PC-3 (cell line): Measurements from ENCODE around the gene COL9A3. TPM values are rescaled to one million over a fixed set of nuclear protein-coding genes. Genes with fewer than 3 reads are reported as not detected.

Experiments
- ATAC-seq: fragments of 200-7000 bp; cut with Tn5 transposase; 2 replicates; pipeline ENCODE4 v1.9.1; 2020; ENCODE audit warnings: mild to moderate bottlenecking, moderate library complexity
- BruUV-seq: library from RNA; stranded (reverse); fragments of 400-500 nt; replicated peaks from 2 replicates; lab custom pipeline; 2021; lab: Mats Ljungman, UMichigan
- CTCF ChIA-PET: fragments of 300-600 bp; sonication (Branson Sonifier 250); formaldehyde crosslinking; loops from one replicate; lab custom pipeline; 2022; ENCODE audit warnings: antibody characterized with exemption; lab: Charles Lee
- POLR2A ChIA-PET: fragments of 300-600 bp; sonication (Branson Sonifier 250); formaldehyde crosslinking; loops from one replicate; lab custom pipeline; 2022; ENCODE audit warnings: antibody characterized with exemption; ENCODE audit not compliant: unreplicated experiment; lab: Charles Lee
- DNase-seq: peaks from one replicate; pipeline ENCODE4 v3.0.0-alpha.2; 2015
- H2AFZ ChIP-seq: fragments of 300-600 bp; sonication (generic); 2 replicates; pipeline ENCODE4 v1.6.0; 2016; ENCODE audit warnings: antibody characterized with exemption, low read length
- H3F3A ChIP-seq: fragments of 300-600 bp; sonication (generic); one replicate; pipeline ENCODE4 v1.6.0; 2017; ENCODE audit warnings: antibody characterized with exemption, low read length, control low read depth, mild to moderate bottlenecking; ENCODE audit not compliant: unreplicated experiment
- H3K27ac ChIP-seq: fragments of 300-600 bp; sonication (generic); 2 replicates; pipeline ENCODE4 v1.5.1; 2016; ENCODE audit warnings: mild to moderate bottlenecking, low read length
- H3K27me3 ChIP-seq: fragments of 300-600 bp; sonication (generic); 2 replicates; pipeline ENCODE4 v1.6.1; 2016; ENCODE audit warnings: low read length, mixed read lengths
- H3K36me3 ChIP-seq: fragments of 300-600 bp; sonication (generic); 2 replicates; pipeline ENCODE4 v1.6.1; 2016; ENCODE audit warnings: low read depth, mixed run types, low read length, mixed read lengths
- H3K4me1 ChIP-seq: fragments of 300-600 bp; sonication (generic); 2 replicates; pipeline ENCODE4 v1.5.1; 2016; ENCODE audit warnings: low read length; ENCODE audit not compliant: insufficient read depth
- H3K4me2 ChIP-seq: fragments of 300-600 bp; sonication (generic); 2 replicates; pipeline ENCODE4 v1.6.0; 2016; ENCODE audit warnings: low read length
- H3K4me3 ChIP-seq: fragments of 300-600 bp; sonication (generic); 2 replicates; pipeline ENCODE4 v1.5.1; 2016; ENCODE audit warnings: mild to moderate bottlenecking, low read length, mixed read lengths
- H3K79me2 ChIP-seq: fragments of 300-600 bp; sonication (generic); 2 replicates; pipeline ENCODE4 v1.6.1; 2017; ENCODE audit warnings: low read length, mixed read lengths
- H3K9ac ChIP-seq: fragments of 300-600 bp; sonication (generic); 2 replicates; pipeline ENCODE4 v1.6.0; 2016; ENCODE audit warnings: mild to moderate bottlenecking, low read length
- H3K9me2 ChIP-seq: fragments of 300-600 bp; sonication (generic); replicated peaks from 2 replicates; pipeline ENCODE4 v1.6.1; 2016; ENCODE audit warnings: mixed run types, low read length, mixed read lengths
- H3K9me3 ChIP-seq: fragments of 300-600 bp; sonication (generic); 2 replicates; pipeline ENCODE4 v1.6.1; 2016; ENCODE audit warnings: low read length, mixed read lengths
- H4K20me1 ChIP-seq: fragments of 300-600 bp; sonication (generic); 2 replicates; pipeline ENCODE4 v1.6.1; 2016; ENCODE audit warnings: low read length, mixed read lengths
- CTCF ChIP-seq: fragments of 300-600 bp; sonication (generic); conservative IDR thresholded peaks from 2 replicates; pipeline ENCODE4 v1.5.1; 2017; ENCODE audit warnings: antibody characterized with exemption, low read depth, mild to moderate bottlenecking, low read length
- EZH2 ChIP-seq: fragments of 300-600 bp; sonication (generic); IDR thresholded peaks from one replicate; pipeline ENCODE4 v1.6.1; 2017; ENCODE audit warnings: antibody characterized with exemption, mild to moderate bottlenecking, low read length; ENCODE audit not compliant: unreplicated experiment
- EZH2phosphoT487 ChIP-seq: fragments of 300-600 bp; sonication (generic); IDR thresholded peaks from 2 replicates; pipeline ENCODE4 v1.6.1; 2018; ENCODE audit warnings: mild to moderate bottlenecking, antibody characterized with exemption, low read length, borderline replicate concordance
- intact Hi-C: fragments of 100-400 bp; cut with micrococcal nuclease; formaldehyde crosslinking; loops from 2 replicates; pipeline ENCODE4 v1.9.0; 2023
- total RNA-seq: library from RNA; depleted of rRNA; stranded (reverse); fragments of >200 nt; gene quantifications from 2 replicates; pipeline ENCODE4 v1.2.3, GENCODE V29; 2014

Gene COL9A3
- total RNA-seq, 1 experiment from 2014 or later, result 14.3 TPM

GRCh38 chr20:62799459-62799858 lies 17.4 kb upstream of the COL9A3 start:
- Histone ChIP-seq H4K20me1 (0 out of 2 replicates have a peak, but pooled peaks cover 8% of the 10 kb centered on the region), H3F3A (no peaks in the 10 kb centered on the region), H3K9me2 (no peaks in the 10 kb centered on the region), H3K4me1 (peaks cover 21% of the 10 kb centered on the region), H3K4me2 (no peak overlapping the region), H2AFZ (no peak overlapping the region), H3K27ac (no peak overlapping the region), H3K9ac (no peak overlapping the region), H3K79me2 (peaks cover 16% of the 10 kb centered on the region), H3K27me3 (no peaks in the 10 kb centered on the region), H3K36me3 (peaks cover 26% of the 10 kb centered on the region; the same call in 1 of the 2 replicates), H3K4me3 (no peak overlapping the region), H3K9me3 (no peaks in the 10 kb centered on the region)
- no peak for ATAC-seq
- ChIA-PET CTCF (no interaction called here), POLR2A (no interaction called here)
- intact Hi-C loops, result loop anchor here (10.0 kb wide), 2 partner anchors 175 to 415 kb away; partner anchors contain the start of gene RPS21
- BruUV-seq, result no TSS peak
- TF ChIP-seq EZH2phosphoT487 (no peak), CTCF (no peak), EZH2 (no peak)
- DNase-seq, result no peak

DNA sequence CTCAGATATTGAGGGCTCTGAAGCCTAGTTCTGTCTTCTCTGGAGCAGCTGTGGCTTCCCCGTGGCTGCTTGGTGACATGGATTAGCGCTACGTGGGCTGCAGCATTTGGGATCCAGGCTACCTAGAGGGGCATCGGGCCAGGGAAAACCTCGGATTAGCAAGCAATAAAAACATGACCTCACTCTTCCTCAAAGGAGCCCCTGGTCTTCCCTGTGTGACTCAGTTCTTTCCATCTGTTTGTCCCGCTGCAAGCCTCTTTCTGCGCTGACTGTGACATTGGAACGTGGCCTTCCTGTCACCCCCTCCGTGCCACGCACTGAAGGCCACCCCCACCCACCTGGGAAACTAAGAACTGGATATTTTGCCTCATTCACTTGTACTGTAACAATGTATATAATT lies 17.0 kb upstream of the COL9A3 start:
- CTCF ChIA-PET, result no interaction called here
- intact Hi-C loops, result loop anchor here (10.0 kb wide), 2 partner anchors 175 to 415 kb away; partner anchors contain the start of gene RPS21
- H3K9ac ChIP-seq, result no peak overlapping the region

More for the DNA sequence above, 17.0 kb upstream of the COL9A3 start:
- Histone ChIP-seq H3K9me3 (no peaks in the 10 kb centered on the region), H3K27ac (no peak overlapping the region), H3K27me3 (no peaks in the 10 kb centered on the region), H3K4me3 (no peak overlapping the region), H3K36me3 (peaks cover 26% of the 10 kb centered on the region; the same call in 1 of the 2 replicates), H3K79me2 (peaks cover 18% of the 10 kb centered on the region), H3F3A (no peaks in the 10 kb centered on the region), H2AFZ (no peak overlapping the region), H3K9me2 (no peaks in the 10 kb centered on the region), H3K4me2 (no peak overlapping the region), H3K4me1 (peaks cover 17% of the 10 kb centered on the region), H4K20me1 (0 out of 2 replicates have a peak, but pooled peaks cover 8% of the 10 kb centered on the region)
- TF ChIP-seq CTCF (no peak), EZH2phosphoT487 (no peak), EZH2 (no peak)
- BruUV-seq, result no TSS peak
- ATAC-seq, result no peak; the same call in 1 of the 2 replicates
- POLR2A ChIA-PET, result no interaction called here
- peak; percentile 42 for DNase-seq
